ENCODE results near the gene YRDC. TPM values are rescaled to one million over a fixed set of nuclear protein-coding genes. Genes with fewer than 3 reads are reported as not detected.

YRDC gene
- total RNA-seq, 4 donors from 2014 or later = 8.5 to 12.0 (median 10.5) TPM

- Histone ChIP-seq H3K9me3 (no peaks in the 10 kb centered on the region), H3K27me3 (peaks cover 6 to 19% of the 10 kb centered on the region in 2 donors), H3K36me3 (no peaks in the 10 kb centered on the region), H3K4me1 (no peaks in the 10 kb centered on the region), H3K27ac (no peak overlapping the region), H3K4me3 (no peak overlapping the region)
- no peak for DNase-seq
- intact Hi-C loops (cut with DNase I; ENCODE audit: low total_unique reads) = no loop called here
- TF ChIP-seq CTCF (IDR thresholded peaks at IDR 0.05) (no peak), POLR2A (IDR thresholded peaks at IDR 0.05) (no peak)
Observed at GRCh38 chr1:37761416-37762095, 46.5 kb downstream of the YRDC start.

DNA sequence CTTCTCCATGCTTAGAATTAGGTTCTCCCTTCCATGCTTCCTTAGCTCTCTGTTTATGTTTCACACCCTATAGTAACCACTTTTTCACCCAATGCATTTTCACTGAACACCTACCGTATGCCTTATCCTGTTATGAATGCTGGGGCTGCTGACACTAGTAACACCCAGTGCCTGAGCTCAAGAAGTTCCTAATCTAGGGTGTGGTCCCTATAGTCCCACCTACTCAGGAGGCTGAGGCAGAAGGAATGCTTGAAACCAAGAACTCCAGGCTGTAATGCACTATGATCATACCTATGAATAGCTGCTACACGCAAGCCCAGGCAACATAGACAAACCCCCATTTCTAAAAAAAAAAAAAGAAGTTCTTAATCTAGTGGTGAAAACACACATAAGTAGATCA, 48.6 kb downstream of the YRDC start:
- no peak overlapping the region for H3K27ac ChIP-seq
- intact Hi-C loops (cut with DNase I; ENCODE audit: low total_unique reads) = no loop called here
- TF ChIP-seq POLR2A (IDR thresholded peaks at IDR 0.05) (no peak), CTCF (IDR thresholded peaks at IDR 0.05) (no peak)
- H3K27me3 ChIP-seq = peaks cover under 1 to 9% of the 10 kb centered on the region in 2 donors
- no peaks in the 10 kb centered on the region for H3K4me1 ChIP-seq
- no peaks in the 10 kb centered on the region for H3K36me3 ChIP-seq
- no peaks in the 10 kb centered on the region for H3K9me3 ChIP-seq
- H3K4me3 ChIP-seq = no peak overlapping the region
- no peak for DNase-seq

GRCh38 chr1:37755951-37756560, 52.0 kb downstream of the YRDC start:
- Histone ChIP-seq H3K36me3 (no peaks in the 10 kb centered on the region), H3K9me3 (no peaks in the 10 kb centered on the region), H3K4me1 (no peaks in the 10 kb centered on the region), H3K27ac (no peak overlapping the region), H3K27me3 (peaks cover 0 to 12% of the 10 kb centered on the region in 2 donors), H3K4me3 (no peak overlapping the region)
- intact Hi-C loops (cut with DNase I; ENCODE audit: low total_unique reads) = no loop called here
- no peak for DNase-seq
- TF ChIP-seq POLR2A (IDR thresholded peaks at IDR 0.05) (no peak), CTCF (IDR thresholded peaks at IDR 0.05) (no peak)

GRCh38 chr1:37755290-37755689, 52.7 kb downstream of the YRDC start:
- H3K4me3 ChIP-seq = no peak overlapping the region

More at GRCh38 chr1:37755290-37755689, 52.7 kb downstream of the YRDC start:
- TF ChIP-seq POLR2A (IDR thresholded peaks at IDR 0.05) = no peak
- no peak for TF ChIP-seq CTCF (IDR thresholded peaks at IDR 0.05)
- no peaks in the 10 kb centered on the region for H3K36me3 ChIP-seq
- H3K9me3 ChIP-seq = no peaks in the 10 kb centered on the region
- no peaks in the 10 kb centered on the region for H3K4me1 ChIP-seq
- H3K27ac ChIP-seq = no peak overlapping the region
- no peak for DNase-seq
- intact Hi-C loops (cut with DNase I; ENCODE audit: low total_unique reads) = no loop called here
- peaks cover 0 to 12% of the 10 kb centered on the region in 2 donors for H3K27me3 ChIP-seq

Measured in uterus (tissue), 4 donors.